ENCODE measurements around the gene MYZAP.

DNA sequence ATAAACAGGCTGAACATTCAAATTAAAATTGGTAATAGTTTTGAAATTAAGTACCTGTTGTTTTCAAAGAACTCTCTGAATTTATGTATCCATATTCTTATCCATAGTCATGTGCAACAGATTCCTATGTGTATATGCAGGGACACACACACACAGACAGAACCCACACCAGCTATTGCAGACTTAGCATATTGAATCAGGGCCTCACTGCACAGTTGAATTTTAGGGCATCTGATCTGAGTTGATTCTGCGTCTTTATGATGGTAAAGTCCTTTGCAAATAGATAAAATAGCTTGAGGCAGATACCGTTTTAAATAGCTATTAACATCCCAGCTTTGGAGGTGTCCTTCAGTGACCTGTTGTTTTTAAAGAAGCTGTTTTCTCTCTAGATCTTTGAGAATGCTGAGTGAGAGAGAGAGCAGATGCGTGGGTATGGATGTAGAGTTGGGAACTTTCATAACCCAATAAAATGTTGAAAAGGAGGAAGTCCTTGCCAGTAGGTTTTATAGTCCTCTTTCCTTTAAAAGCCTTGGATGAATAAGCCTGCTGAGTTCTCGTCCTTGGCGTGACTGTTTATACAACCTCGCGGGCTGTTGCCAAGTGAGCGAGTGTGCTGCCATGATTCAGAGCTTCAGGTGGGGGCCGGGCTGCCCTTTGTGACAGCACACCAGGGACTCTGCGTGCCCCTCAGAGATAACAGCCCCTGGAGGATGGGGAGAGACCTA lies 18.3 kb downstream of the MYZAP start:
- TF ChIP-seq, protein P1, sequence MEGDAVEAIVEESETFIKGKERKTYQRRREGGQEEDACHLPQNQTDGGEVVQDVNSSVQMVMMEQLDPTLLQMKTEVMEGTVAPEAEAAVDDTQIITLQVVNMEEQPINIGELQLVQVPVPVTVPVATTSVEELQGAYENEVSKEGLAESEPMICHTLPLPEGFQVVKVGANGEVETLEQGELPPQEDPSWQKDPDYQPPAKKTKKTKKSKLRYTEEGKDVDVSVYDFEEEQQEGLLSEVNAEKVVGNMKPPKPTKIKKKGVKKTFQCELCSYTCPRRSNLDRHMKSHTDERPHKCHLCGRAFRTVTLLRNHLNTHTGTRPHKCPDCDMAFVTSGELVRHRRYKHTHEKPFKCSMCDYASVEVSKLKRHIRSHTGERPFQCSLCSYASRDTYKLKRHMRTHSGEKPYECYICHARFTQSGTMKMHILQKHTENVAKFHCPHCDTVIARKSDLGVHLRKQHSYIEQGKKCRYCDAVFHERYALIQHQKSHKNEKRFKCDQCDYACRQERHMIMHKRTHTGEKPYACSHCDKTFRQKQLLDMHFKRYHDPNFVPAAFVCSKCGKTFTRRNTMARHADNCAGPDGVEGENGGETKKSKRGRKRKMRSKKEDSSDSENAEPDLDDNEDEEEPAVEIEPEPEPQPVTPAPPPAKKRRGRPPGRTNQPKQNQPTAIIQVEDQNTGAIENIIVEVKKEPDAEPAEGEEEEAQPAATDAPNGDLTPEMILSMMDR (IDR thresholded peaks at IDR 0.05) = no peak
- no peak for TF ChIP-seq POLR2A (IDR thresholded peaks at IDR 0.05)
